HepG2 (cell line): ENCODE measurements around the gene ADSS1. TPM values are rescaled to one million over a fixed set of nuclear protein-coding genes. Genes with fewer than 3 reads are reported as not detected.

Source experiments
- FLYWCH1 ChIP-seq: sonication (generic); formaldehyde crosslinking; IDR thresholded peaks from 2 replicates; pipeline ENCODE4 v1.8.1; 2023; ENCODE audit warnings: mild to moderate bottlenecking, missing genetic modification reagents
- NR2C2 ChIP-seq: sonication (generic); formaldehyde crosslinking; IDR thresholded peaks from 2 replicates; pipeline ENCODE4 v1.4.0; 2020; ENCODE audit warnings: missing genetic modification reagents, mild to moderate bottlenecking, moderate library complexity, borderline replicate concordance
- NRL ChIP-seq: sonication (generic); formaldehyde crosslinking; IDR thresholded peaks from 2 replicates; pipeline ENCODE4 v1.5.0; 2020; ENCODE audit warnings: missing genetic modification reagents, mild to moderate bottlenecking, moderate library complexity, borderline replicate concordance
- SCMH1 ChIP-seq: sonication (generic); formaldehyde crosslinking; IDR thresholded peaks from 2 replicates; pipeline ENCODE4 v1.9.0; 2021; ENCODE audit warnings: missing genetic modification reagents, mild to moderate bottlenecking, borderline replicate concordance
- TEAD3 ChIP-seq: optimal IDR thresholded peaks from 2 replicates; pipeline ENCODE3; 2016; ENCODE audit warnings: borderline replicate concordance
- ZKSCAN5 ChIP-seq: sonication (generic); formaldehyde crosslinking; IDR thresholded peaks from 2 replicates; pipeline ENCODE4 v1.5.1; 2020; ENCODE audit warnings: mild to moderate bottlenecking, missing genetic modification reagents
- ZNF121 ChIP-seq: sonication (generic); formaldehyde crosslinking; IDR thresholded peaks from 2 replicates; pipeline ENCODE4 v1.5.0; 2020; ENCODE audit warnings: mild to moderate bottlenecking, missing genetic modification reagents
- ZNF331 ChIP-seq: sonication (generic); formaldehyde crosslinking; IDR thresholded peaks from 2 replicates; pipeline ENCODE4 v1.4.0; 2020; ENCODE audit warnings: missing genetic modification reagents
- polyA plus RNA-seq, 8 experiments: library from polyadenylated mRNA; depleted of rRNA in 3 of 8; stranded (reverse) in 7 of 8; unstranded in 1 of 8; fragments of >200 nt; fragmentation: Illumina TruSeq in 4 of 8; extraction: Trizol in 4 of 8; gene quantifications; 2 replicates each; pipeline versions ENCODE4 v1.2.1 to v1.2.3, GENCODE V29; 2011 to 2016; ENCODE audit warnings: low read depth in 4 of 8, missing spikeins in 1 of 8, mixed read lengths in 1 of 8; ENCODE audit not compliant: insufficient read depth in 1 of 8
- total RNA-seq, 5 experiments: library from RNA; depleted of rRNA; stranded (reverse); fragments of >200 nt; fragmentation: Illumina TruSeq; extraction: Trizol; gene quantifications; 2 replicates each; pipeline ENCODE4 v1.2.3, GENCODE V29; 2016; ENCODE audit warnings: low read depth in 1 of 5
- TF ChIP-seq, protein P1 (sequence below): sonication (generic); formaldehyde crosslinking; IDR thresholded peaks from 2 replicates; pipeline ENCODE4 v1.5.1; 2020; ENCODE audit warnings: mild to moderate bottlenecking, missing genetic modification reagents, moderate library complexity
- TF ChIP-seq, protein P2 (sequence below): sonication (generic); IDR thresholded peaks from 2 replicates; pipeline ENCODE4 v1.6.1; 2016; ENCODE audit warnings: low read depth, borderline replicate concordance
- TF ChIP-seq, protein P3 (sequence below): sonication (generic); formaldehyde crosslinking; IDR thresholded peaks from 2 replicates; pipeline ENCODE4 v1.5.1; 2020; ENCODE audit warnings: mild to moderate bottlenecking, moderate library complexity, missing genetic modification reagents
- TF ChIP-seq, protein P4 (sequence below): IDR thresholded peaks from 2 replicates; pipeline ENCODE4 v1.6.1; 2016
- TF ChIP-seq, protein P5 (sequence below), 2 experiments: sonication (generic) in 1 of 2; formaldehyde crosslinking in 1 of 2; IDR thresholded peaks; 2 replicates each; pipeline versions ENCODE4 v1.4.0 to v1.6.1; 2018 to 2020; ENCODE audit warnings: missing genetic modification reagents in 2 of 2, borderline replicate concordance in 1 of 2, low read depth in 1 of 2, mild to moderate bottlenecking in 1 of 2, missing biosample characterization in 1 of 2
- TF ChIP-seq, protein P6 (sequence below): sonication (generic); formaldehyde crosslinking; IDR thresholded peaks from 2 replicates; pipeline ENCODE4 v1.4.0; 2020; ENCODE audit warnings: low read depth, mild to moderate bottlenecking, missing genetic modification reagents
- TF ChIP-seq, protein P7 (sequence below): sonication (generic); formaldehyde crosslinking; IDR thresholded peaks from 2 replicates; pipeline ENCODE4 v1.5.1; 2020; ENCODE audit warnings: mild to moderate bottlenecking, missing genetic modification reagents, moderate library complexity

ADSS1 gene
- total and polyA plus RNA-seq, 2 of the 13 experiments (the other 11 are each of a cell fraction or from before 2014, with no cell fraction given): 1.0 to 36.7 TPM

DNA sequence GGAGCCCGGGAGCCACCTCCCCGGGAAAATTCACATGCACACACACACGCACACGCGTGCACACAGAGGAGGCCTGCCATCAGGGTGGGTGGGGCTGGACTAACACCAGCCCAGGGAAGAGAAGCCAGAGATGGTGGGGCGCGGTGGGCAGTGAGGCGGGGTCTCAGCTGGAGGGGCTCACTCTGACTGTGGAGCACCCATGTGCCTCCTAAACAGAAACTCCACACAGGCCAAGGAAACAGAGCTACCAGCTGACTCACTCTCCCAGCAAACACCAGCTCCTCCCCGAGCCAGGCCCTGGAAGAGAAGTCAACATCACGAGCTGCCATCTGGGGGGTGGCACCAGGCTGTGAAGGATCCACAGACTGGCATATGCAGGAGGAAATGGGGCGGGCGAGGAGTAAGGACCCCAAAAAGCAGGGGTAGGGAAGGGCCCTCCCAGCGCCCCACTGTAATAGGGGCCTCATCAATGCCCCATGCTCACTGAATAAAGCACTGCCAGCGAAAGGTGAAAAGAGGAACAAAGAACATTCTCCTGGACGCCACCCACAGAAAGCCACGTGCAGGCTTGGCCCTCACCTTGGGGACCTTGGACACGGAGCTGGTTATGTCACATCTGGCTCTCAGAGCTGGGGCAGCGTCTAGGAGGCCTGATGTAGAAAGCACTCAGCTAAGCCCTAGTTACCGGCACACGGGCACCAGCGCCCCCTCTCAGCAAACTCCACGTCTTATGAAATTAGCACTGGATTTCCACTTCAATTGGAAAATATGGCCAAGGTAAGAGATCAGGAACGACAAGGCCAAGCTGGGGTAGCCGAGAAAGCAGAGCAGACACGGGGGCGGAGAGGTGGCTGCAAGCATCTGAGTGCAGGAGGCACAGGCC lies 43.0 kb upstream of the ADSS1 start (continued):
- TF ChIP-seq, protein P1, sequence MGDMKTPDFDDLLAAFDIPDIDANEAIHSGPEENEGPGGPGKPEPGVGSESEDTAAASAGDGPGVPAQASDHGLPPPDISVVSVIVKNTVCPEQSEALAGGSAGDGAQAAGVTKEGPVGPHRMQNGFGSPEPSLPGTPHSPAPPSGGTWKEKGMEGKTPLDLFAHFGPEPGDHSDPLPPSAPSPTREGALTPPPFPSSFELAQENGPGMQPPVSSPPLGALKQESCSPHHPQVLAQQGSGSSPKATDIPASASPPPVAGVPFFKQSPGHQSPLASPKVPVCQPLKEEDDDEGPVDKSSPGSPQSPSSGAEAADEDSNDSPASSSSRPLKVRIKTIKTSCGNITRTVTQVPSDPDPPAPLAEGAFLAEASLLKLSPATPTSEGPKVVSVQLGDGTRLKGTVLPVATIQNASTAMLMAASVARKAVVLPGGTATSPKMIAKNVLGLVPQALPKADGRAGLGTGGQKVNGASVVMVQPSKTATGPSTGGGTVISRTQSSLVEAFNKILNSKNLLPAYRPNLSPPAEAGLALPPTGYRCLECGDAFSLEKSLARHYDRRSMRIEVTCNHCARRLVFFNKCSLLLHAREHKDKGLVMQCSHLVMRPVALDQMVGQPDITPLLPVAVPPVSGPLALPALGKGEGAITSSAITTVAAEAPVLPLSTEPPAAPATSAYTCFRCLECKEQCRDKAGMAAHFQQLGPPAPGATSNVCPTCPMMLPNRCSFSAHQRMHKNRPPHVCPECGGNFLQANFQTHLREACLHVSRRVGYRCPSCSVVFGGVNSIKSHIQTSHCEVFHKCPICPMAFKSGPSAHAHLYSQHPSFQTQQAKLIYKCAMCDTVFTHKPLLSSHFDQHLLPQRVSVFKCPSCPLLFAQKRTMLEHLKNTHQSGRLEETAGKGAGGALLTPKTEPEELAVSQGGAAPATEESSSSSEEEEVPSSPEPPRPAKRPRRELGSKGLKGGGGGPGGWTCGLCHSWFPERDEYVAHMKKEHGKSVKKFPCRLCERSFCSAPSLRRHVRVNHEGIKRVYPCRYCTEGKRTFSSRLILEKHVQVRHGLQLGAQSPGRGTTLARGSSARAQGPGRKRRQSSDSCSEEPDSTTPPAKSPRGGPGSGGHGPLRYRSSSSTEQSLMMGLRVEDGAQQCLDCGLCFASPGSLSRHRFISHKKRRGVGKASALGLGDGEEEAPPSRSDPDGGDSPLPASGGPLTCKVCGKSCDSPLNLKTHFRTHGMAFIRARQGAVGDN (CRISPR knock-in tag): peak; percentile 88
- TF ChIP-seq NRL (no peak), ZNF121 (CRISPR knock-in tag) (no peak), TEAD3 (CRISPR knock-in tag) (peak; percentile 53), NR2C2 (CRISPR knock-in tag) (0 out of 2 replicates have a peak, but pooled peaks have one; percentile 30), SCMH1 (CRISPR knock-in tag) (no peak), FLYWCH1 (CRISPR knock-in tag) (no peak), ZNF331 (CRISPR knock-in tag) (peak; percentile 51), ZKSCAN5 (CRISPR knock-in tag) (no peak)
- TF ChIP-seq, protein P2, sequence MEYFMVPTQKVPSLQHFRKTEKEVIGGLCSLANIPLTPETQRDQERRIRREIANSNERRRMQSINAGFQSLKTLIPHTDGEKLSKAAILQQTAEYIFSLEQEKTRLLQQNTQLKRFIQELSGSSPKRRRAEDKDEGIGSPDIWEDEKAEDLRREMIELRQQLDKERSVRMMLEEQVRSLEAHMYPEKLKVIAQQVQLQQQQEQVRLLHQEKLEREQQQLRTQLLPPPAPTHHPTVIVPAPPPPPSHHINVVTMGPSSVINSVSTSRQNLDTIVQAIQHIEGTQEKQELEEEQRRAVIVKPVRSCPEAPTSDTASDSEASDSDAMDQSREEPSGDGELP: peak; percentile 62; the same call in 1 of the 2 replicates
- TF ChIP-seq, protein P3, sequence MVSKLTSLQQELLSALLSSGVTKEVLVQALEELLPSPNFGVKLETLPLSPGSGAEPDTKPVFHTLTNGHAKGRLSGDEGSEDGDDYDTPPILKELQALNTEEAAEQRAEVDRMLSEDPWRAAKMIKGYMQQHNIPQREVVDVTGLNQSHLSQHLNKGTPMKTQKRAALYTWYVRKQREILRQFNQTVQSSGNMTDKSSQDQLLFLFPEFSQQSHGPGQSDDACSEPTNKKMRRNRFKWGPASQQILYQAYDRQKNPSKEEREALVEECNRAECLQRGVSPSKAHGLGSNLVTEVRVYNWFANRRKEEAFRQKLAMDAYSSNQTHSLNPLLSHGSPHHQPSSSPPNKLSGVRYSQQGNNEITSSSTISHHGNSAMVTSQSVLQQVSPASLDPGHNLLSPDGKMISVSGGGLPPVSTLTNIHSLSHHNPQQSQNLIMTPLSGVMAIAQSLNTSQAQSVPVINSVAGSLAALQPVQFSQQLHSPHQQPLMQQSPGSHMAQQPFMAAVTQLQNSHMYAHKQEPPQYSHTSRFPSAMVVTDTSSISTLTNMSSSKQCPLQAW (CRISPR knock-in tag): no peak
- TF ChIP-seq, protein P4, sequence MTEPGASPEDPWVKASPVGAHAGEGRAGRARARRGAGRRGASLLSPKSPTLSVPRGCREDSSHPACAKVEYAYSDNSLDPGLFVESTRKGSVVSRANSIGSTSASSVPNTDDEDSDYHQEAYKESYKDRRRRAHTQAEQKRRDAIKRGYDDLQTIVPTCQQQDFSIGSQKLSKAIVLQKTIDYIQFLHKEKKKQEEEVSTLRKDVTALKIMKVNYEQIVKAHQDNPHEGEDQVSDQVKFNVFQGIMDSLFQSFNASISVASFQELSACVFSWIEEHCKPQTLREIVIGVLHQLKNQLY (CRISPR knock-in tag): peak; percentile 19; the same call in 1 of the 2 replicates
- TF ChIP-seq, protein P5, sequence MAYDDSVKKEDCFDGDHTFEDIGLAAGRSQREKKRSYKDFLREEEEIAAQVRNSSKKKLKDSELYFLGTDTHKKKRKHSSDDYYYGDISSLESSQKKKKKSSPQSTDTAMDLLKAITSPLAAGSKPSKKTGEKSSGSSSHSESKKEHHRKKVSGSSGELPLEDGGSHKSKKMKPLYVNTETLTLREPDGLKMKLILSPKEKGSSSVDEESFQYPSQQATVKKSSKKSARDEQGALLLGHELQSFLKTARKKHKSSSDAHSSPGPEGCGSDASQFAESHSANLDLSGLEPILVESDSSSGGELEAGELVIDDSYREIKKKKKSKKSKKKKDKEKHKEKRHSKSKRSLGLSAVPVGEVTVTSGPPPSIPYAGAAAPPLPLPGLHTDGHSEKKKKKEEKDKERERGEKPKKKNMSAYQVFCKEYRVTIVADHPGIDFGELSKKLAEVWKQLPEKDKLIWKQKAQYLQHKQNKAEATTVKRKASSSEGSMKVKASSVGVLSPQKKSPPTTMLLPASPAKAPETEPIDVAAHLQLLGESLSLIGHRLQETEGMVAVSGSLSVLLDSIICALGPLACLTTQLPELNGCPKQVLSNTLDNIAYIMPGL (CRISPR knock-in tag; IDR thresholded peaks at IDR 0.05; ENCODE audit: borderline replicate concordance in 1 of 2, low read depth in 1 of 2): peak in 1 of 2 experiments; percentile 47; a peak in 3 of 4 replicates
- TF ChIP-seq, protein P6, sequence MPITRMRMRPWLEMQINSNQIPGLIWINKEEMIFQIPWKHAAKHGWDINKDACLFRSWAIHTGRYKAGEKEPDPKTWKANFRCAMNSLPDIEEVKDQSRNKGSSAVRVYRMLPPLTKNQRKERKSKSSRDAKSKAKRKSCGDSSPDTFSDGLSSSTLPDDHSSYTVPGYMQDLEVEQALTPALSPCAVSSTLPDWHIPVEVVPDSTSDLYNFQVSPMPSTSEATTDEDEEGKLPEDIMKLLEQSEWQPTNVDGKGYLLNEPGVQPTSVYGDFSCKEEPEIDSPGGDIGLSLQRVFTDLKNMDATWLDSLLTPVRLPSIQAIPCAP (CRISPR knock-in tag): no peak
- TF ChIP-seq, protein P7, sequence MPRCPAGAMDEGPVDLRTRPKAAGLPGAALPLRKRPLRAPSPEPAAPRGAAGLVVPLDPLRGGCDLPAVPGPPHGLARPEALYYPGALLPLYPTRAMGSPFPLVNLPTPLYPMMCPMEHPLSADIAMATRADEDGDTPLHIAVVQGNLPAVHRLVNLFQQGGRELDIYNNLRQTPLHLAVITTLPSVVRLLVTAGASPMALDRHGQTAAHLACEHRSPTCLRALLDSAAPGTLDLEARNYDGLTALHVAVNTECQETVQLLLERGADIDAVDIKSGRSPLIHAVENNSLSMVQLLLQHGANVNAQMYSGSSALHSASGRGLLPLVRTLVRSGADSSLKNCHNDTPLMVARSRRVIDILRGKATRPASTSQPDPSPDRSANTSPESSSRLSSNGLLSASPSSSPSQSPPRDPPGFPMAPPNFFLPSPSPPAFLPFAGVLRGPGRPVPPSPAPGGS (CRISPR knock-in tag): peak; percentile 14
